ENCODE measurements around the gene RIPPLY3.
"Not testable (repeated sequence)": the region's sequence is repeated elsewhere in the genome, so short reads cannot be mapped to it uniquely, and the experiment has no call there.

RIPPLY3 gene

DNA sequence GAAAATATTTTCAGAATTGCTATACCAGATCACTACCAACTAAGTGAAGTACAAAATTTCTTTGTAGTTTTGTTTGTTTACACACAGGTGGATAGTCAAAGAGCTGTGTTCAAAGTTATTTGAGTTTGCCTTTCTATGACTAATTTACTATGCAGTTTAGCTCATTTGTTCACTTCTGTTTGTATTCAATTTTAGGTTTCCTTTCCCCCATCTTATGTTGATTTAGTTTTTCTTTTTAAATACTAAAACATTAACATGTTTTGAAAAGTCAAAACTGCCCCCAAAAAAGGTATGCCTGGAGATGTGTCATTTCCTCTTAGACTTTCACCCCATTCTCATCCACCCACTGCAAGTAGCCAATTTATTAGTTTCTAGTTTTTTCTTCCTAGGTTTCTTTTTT is 18.7 kb upstream of the RIPPLY3 start:
- H3K27ac ChIP-seq (ENCODE audit: low read length): no peak overlapping the region
- no peaks in the 10 kb centered on the region for H3K36me3 ChIP-seq (ENCODE audit: control insufficient read depth, low read depth, low read length)
- peaks cover 17% of the 10 kb centered on the region for H3K27me3 ChIP-seq (ENCODE audit: control insufficient read depth, insufficient read depth, low read length)
- H3K4me1 ChIP-seq (ENCODE audit: control insufficient read depth, low read depth, low read length): peaks cover 13% of the 10 kb centered on the region
- H3K9ac ChIP-seq (ENCODE audit: low read length): no peak overlapping the region
- H3K9me3 ChIP-seq (ENCODE audit: control insufficient read depth, low read depth, low read length): no peaks in the 10 kb centered on the region
- H3K4me3 ChIP-seq (ENCODE audit: low read length): no peak overlapping the region

DNA sequence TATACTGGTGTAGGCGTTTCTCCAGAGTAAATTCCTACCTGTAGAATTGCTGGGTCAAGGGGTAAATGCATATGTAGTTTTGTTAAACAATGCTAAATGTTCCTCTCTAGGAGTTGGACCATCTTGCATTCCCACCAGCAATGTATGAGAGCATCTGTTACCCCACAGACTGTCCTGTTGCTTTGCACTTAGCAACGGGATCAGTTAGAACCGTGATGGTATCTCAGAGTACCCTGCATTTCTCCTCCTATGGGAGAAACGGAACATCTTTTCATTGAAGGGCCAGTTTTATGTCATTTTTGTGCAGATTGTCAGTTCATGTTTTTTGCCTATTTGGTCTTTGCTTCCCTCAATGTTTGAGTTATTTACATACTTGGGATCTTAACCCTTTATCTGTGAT is 18.0 kb upstream of the RIPPLY3 start:
- no peaks in the 10 kb centered on the region for H3K9me3 ChIP-seq (ENCODE audit: control insufficient read depth, low read depth, low read length)
- H3K9ac ChIP-seq (ENCODE audit: low read length): no peak overlapping the region
- H3K27me3 ChIP-seq (ENCODE audit: control insufficient read depth, insufficient read depth, low read length): peaks cover 17% of the 10 kb centered on the region
- peaks cover 13% of the 10 kb centered on the region for H3K4me1 ChIP-seq (ENCODE audit: control insufficient read depth, low read depth, low read length)
- no peak overlapping the region for H3K4me3 ChIP-seq (ENCODE audit: low read length)
- no peaks in the 10 kb centered on the region for H3K36me3 ChIP-seq (ENCODE audit: control insufficient read depth, low read depth, low read length)
- no peak overlapping the region for H3K27ac ChIP-seq (ENCODE audit: low read length)

DNA sequence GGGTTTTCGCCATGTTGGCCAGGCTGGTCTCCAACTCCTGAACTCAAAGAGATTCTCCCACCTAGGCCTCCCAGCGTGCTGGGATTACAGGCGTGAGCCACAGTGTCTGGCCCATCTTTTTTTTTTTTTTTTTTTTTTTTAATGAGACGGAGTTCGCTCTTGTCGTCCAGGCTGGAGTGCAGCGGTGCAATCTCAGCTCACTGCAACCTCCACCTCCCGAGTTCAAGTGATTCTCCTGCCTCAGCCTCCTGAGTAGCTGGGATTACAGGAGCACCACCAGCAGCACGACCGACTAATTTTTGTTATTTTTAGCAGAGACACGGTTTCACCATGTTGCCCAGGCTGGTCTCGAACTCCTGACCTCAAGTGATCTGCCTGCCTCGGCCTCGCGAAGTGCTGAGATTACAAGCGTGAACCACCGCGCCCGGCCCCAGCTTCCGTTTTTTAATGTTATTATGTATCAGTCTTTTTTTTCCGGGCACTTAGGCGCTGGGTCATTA is 17.3 kb upstream of the RIPPLY3 start:
- H3K36me3 ChIP-seq (ENCODE audit: control insufficient read depth, low read depth, low read length); H3K9me3 ChIP-seq (ENCODE audit: control insufficient read depth, low read depth, low read length); H3K27ac ChIP-seq (ENCODE audit: low read length): not testable (repeated sequence)
- Histone ChIP-seq H3K27me3 (ENCODE audit: control insufficient read depth, insufficient read depth, low read length) (peaks cover 17% of the 10 kb centered on the region), H3K4me1 (ENCODE audit: control insufficient read depth, low read depth, low read length) (peaks cover 13% of the 10 kb centered on the region), H3K4me3 (ENCODE audit: low read length) (peak overlapping the region; percentile 68), H3K9ac (ENCODE audit: low read length) (peak overlapping the region; percentile 60)

DNA sequence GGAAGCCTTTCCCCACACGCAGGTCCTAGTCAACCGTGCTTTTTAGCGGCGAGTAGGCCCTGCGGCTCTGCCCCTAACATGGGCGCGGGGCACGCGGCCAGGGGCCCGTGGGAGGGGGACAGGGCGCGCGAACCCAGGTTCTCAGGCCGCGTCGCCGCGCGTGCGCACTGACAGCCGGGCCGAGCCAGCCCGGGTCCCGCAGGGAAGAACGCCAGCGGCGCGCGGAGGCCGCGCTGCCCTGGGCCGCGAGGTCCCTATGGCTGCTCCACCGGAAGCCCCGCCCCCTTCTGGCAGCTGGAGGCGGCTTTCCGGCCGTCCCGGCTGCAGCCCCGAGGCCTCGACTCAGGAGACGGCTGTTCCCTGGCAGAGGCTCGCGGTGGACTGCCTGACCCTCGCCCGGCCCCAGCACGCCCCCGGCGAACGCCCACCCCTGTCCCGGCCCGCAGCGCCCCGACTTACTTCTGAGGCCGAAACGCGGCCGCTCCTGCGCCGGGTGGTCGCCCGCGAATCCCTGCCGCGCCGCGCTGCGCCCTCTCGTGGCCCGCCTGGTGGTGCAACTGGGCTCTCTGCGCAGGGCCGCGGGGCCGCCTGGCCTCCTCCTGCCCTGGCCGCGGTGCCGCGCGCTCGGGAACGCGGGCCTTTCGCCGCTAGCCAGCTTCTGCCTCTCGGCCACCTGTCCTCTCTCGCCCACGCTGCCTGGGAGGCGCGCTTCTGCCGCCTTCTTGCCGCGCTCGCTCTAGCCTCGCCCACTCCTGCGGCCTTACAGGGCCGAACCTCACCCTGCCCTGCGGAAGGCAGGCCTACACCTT is 16.6 kb upstream of the RIPPLY3 start:
- no peaks in the 10 kb centered on the region for H3K36me3 ChIP-seq (ENCODE audit: control insufficient read depth, low read depth, low read length)
- H3K4me1 ChIP-seq (ENCODE audit: control insufficient read depth, low read depth, low read length): peaks cover 13% of the 10 kb centered on the region
- H3K9me3 ChIP-seq (ENCODE audit: control insufficient read depth, low read depth, low read length): no peaks in the 10 kb centered on the region
- H3K27ac ChIP-seq (ENCODE audit: low read length): no peak overlapping the region
- peaks cover 17% of the 10 kb centered on the region for H3K27me3 ChIP-seq (ENCODE audit: control insufficient read depth, insufficient read depth, low read length)
- peak overlapping the region; percentile 60 for H3K9ac ChIP-seq (ENCODE audit: low read length)
- peak overlapping the region; percentile 68 for H3K4me3 ChIP-seq (ENCODE audit: low read length)

DNA sequence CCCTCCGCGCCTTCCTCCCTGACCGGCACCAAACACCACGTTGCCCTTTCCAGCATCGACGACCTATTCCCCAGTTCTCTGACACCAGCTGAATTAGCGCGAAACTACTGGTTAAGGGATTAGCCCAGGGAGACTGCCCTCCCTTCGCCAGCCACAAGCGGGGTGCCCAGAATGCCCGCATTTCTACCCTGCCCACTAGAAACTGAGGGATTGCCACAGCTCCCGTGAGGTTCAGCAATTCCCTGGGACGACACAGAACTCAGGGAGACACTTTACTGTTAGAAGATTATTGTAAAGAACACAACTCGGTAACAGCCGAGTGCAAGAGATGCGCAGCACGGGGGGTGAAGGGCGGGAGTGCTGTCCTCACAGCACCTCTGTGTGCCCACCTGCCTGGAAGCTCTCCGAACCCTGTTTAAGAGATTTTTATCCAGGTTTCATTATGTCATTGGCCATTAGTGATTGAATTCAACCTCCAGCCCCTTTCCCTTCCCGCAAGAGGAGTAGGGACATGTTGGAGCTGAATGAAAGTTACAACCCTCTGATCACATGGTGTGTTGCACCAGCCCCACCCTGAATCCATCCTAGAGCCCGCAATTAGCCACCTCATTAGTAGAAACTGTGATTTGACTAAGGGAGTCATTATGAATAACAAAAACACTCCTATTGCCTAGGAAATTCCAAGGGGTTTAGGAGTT is 15.8 kb upstream of the RIPPLY3 start:
- H3K4me1 ChIP-seq (ENCODE audit: control insufficient read depth, low read depth, low read length): peaks cover 13% of the 10 kb centered on the region
- H3K4me3 ChIP-seq (ENCODE audit: low read length): peak overlapping the region; percentile 68
- H3K36me3 ChIP-seq (ENCODE audit: control insufficient read depth, low read depth, low read length): no peaks in the 10 kb centered on the region
- peaks cover 17% of the 10 kb centered on the region for H3K27me3 ChIP-seq (ENCODE audit: control insufficient read depth, insufficient read depth, low read length)
- no peaks in the 10 kb centered on the region for H3K9me3 ChIP-seq (ENCODE audit: control insufficient read depth, low read depth, low read length)
- no peak overlapping the region for H3K27ac ChIP-seq (ENCODE audit: low read length)
- peak overlapping the region; percentile 60 for H3K9ac ChIP-seq (ENCODE audit: low read length)

DNA sequence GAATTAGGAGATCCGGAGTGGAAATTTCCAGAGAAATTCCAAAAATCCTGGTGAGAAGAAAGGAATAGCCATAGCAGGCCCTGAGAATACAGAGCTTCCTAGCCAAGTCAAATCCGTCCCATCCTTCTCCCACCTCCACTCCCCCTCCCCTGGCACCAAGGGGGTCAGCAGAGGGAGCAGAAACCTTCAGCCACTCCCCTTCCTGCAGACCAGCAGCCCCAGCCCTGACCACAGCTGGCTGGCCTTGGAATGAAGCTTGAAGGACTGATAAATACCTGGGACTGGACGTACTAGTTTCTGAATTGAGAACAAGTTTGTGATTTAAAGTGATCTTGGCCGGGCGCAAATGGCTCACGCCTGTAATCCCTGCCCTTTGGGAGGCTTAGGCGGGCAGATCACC is 13.8 kb upstream of the RIPPLY3 start:
- no peaks in the 10 kb centered on the region for H3K36me3 ChIP-seq (ENCODE audit: control insufficient read depth, low read depth, low read length)
- H3K4me3 ChIP-seq (ENCODE audit: low read length): no peak overlapping the region
- H3K9me3 ChIP-seq (ENCODE audit: control insufficient read depth, low read depth, low read length): no peaks in the 10 kb centered on the region
- peaks cover 13% of the 10 kb centered on the region for H3K4me1 ChIP-seq (ENCODE audit: control insufficient read depth, low read depth, low read length)
- H3K27me3 ChIP-seq (ENCODE audit: control insufficient read depth, insufficient read depth, low read length): peaks cover 17% of the 10 kb centered on the region
- no peak overlapping the region for H3K27ac ChIP-seq (ENCODE audit: low read length)
- H3K9ac ChIP-seq (ENCODE audit: low read length): no peak overlapping the region

DNA sequence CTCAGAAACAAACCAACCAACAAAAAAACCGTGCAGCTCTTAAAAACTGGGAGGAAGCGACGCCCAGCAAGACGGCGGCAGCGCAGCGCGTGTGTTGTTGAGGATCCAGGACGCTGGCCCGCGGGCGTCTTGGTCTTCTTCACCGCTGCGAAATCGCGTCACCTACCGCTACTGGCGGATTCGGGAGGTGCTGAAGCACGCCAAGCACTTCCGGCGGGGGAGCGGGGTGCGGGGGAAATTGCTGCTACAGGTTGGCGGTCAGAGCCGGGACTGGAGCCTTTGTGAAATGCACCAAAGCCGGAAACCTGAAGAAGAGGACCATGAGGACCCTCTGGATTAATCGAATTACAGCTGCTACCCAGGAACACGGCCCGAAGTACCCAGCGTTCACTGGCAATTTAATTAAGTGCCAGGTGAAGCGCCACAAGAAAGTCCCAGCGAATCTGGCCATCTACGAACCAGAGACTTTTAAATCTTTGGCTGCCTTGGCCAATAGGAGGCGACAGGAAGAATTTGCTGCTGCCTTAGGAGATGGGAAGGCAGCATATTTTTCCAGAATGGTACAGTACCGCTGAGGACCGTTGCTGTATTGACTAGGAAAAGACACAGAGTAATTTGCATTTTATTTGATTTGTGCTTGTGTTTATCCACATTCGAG is 11.9 kb upstream of the RIPPLY3 start:
- peaks cover 17% of the 10 kb centered on the region for H3K27me3 ChIP-seq (ENCODE audit: control insufficient read depth, insufficient read depth, low read length)
- H3K9me3 ChIP-seq (ENCODE audit: control insufficient read depth, low read depth, low read length): no peaks in the 10 kb centered on the region
- no peaks in the 10 kb centered on the region for H3K36me3 ChIP-seq (ENCODE audit: control insufficient read depth, low read depth, low read length)
- H3K27ac ChIP-seq (ENCODE audit: low read length): no peak overlapping the region
- no peak overlapping the region for H3K4me3 ChIP-seq (ENCODE audit: low read length)
- H3K9ac ChIP-seq (ENCODE audit: low read length): no peak overlapping the region
- H3K4me1 ChIP-seq (ENCODE audit: control insufficient read depth, low read depth, low read length): peaks cover 13% of the 10 kb centered on the region

DNA sequence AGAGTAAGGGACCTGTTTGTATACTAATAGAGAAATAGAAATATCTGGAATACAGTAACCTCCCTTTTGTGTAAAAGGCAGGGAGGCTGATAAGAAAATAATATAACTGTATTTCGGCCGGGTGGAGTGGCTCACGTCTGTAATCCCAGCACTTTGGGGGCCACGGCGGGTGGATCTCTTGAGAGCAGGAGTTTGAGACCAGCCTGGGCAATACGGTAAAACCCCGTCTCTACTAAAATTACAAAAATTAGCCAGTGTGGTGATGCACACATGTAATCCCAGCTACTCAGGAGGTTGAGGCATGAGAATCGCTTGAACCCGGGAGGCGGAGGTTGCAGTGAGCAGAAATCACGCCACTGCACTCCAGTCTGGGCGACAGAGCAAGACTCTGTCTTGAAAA is 11.2 kb upstream of the RIPPLY3 start:
- not testable (repeated sequence) for H3K9me3 ChIP-seq (ENCODE audit: control insufficient read depth, low read depth, low read length); H3K27ac ChIP-seq (ENCODE audit: low read length); H3K4me3 ChIP-seq (ENCODE audit: low read length); H3K36me3 ChIP-seq (ENCODE audit: control insufficient read depth, low read depth, low read length); H3K9ac ChIP-seq (ENCODE audit: low read length)
- Histone ChIP-seq H3K4me1 (ENCODE audit: control insufficient read depth, low read depth, low read length) (peaks cover 13% of the 10 kb centered on the region), H3K27me3 (ENCODE audit: control insufficient read depth, insufficient read depth, low read length) (peaks cover 17% of the 10 kb centered on the region)

DNA sequence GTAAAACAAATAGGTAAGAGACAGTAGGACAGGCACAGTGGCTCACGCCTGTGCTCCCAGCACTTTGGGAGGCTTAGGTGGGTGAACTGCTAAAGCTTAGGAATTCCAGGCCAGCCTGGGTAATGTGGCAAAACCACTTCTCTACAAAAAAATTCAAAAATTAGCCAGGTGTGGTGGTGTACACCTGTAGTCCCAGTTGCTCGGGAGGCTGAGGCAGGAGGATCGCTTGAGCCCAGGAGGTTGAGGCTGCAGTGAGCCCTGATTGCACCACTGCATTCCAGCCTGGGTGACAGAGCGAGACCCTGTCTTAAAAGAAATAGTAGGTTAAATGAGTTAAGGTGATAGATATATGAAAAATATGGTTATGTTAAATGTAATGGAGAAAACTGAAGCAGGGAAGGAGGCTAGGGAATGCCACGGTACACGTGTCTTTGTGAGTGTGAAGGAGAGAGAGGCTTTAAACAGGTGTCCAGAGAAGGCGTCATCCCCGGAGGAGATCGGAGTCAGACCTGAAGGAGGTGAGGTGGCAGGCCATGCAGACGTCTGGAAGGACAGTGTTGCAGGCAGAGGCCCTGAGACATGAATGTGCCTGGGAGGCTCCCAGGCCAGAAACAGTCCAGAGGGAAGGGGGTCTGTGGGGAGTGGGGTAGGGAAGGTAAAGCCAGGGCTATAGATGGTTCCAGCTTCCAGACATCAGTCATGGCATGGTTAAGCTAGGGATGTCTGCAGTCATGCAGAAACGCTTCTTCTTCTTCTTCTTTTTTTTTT is 7.2 kb upstream of the RIPPLY3 start:
- H3K9me3 ChIP-seq (ENCODE audit: control insufficient read depth, low read depth, low read length): no peaks in the 10 kb centered on the region
- no peak overlapping the region for H3K4me3 ChIP-seq (ENCODE audit: low read length)
- no peaks in the 10 kb centered on the region for H3K36me3 ChIP-seq (ENCODE audit: control insufficient read depth, low read depth, low read length)
- no peaks in the 10 kb centered on the region for H3K27me3 ChIP-seq (ENCODE audit: control insufficient read depth, insufficient read depth, low read length)
- H3K27ac ChIP-seq (ENCODE audit: low read length): no peak overlapping the region
- peaks cover 6% of the 10 kb centered on the region for H3K4me1 ChIP-seq (ENCODE audit: control insufficient read depth, low read depth, low read length)
- H3K9ac ChIP-seq (ENCODE audit: low read length): no peak overlapping the region

DNA sequence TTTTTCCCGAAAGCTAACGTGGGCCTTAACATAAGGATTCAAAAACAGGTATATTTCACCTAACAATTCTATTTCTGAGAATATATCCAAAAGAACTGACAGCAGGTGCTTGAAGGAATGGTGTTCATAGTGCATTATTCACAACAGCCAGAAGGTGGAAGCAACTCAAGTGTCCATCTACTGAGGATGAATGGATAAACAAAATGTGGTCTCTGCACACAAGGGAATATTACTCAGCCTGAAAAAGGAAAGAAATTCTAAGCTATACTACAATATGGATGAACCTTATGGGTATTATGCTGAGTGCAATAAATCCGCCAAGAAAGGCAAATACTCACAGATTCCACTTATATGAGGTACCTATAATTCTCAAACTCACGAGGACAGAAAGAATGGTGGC is 6.1 kb upstream of the RIPPLY3 start:
- H3K4me1 ChIP-seq (ENCODE audit: control insufficient read depth, low read depth, low read length): peaks cover 6% of the 10 kb centered on the region

DNA sequence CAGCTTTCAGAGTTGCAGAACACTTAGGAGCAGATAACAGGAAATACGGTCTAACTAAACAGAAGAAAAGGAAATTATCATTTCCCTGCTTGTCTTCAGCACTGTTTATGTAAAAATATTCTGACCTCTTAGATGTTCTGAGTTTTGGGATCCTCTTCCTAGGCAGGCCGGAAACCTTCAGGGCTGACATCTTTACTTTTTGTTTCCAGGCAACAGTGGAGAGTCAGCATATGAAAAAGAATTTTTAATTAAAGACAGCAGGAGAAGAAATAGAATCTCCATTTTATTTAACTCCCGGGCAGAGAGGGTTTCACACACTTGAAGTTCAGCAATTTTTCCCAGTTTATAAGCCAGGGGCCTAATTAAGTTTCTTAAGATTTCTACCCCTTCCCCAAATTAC is 5.1 kb upstream of the RIPPLY3 start:
- H3K9me3 ChIP-seq (ENCODE audit: control insufficient read depth, low read depth, low read length): no peaks in the 10 kb centered on the region
- no peak overlapping the region for H3K27ac ChIP-seq (ENCODE audit: low read length)
- H3K4me3 ChIP-seq (ENCODE audit: low read length): no peak overlapping the region
- no peak overlapping the region for H3K9ac ChIP-seq (ENCODE audit: low read length)
- peaks cover 6% of the 10 kb centered on the region for H3K4me1 ChIP-seq (ENCODE audit: control insufficient read depth, low read depth, low read length)
- peaks cover 21% of the 10 kb centered on the region for H3K27me3 ChIP-seq (ENCODE audit: control insufficient read depth, insufficient read depth, low read length)
- no peaks in the 10 kb centered on the region for H3K36me3 ChIP-seq (ENCODE audit: control insufficient read depth, low read depth, low read length)

More for the DNA sequence above, 6.1 kb upstream of the RIPPLY3 start:
- no peak overlapping the region for H3K4me3 ChIP-seq (ENCODE audit: low read length)
- H3K9ac ChIP-seq (ENCODE audit: low read length): no peak overlapping the region
- no peaks in the 10 kb centered on the region for H3K36me3 ChIP-seq (ENCODE audit: control insufficient read depth, low read depth, low read length)
- peaks cover 10% of the 10 kb centered on the region for H3K27me3 ChIP-seq (ENCODE audit: control insufficient read depth, insufficient read depth, low read length)
- no peak overlapping the region for H3K27ac ChIP-seq (ENCODE audit: low read length)
- H3K9me3 ChIP-seq (ENCODE audit: control insufficient read depth, low read depth, low read length): no peaks in the 10 kb centered on the region
